Suprapubic skin (tissue), 4 donors: Measurements from ENCODE around the gene TNIK.

Experiments
- EP300 ChIP-seq: sonication (generic); formaldehyde crosslinking; IDR thresholded peaks from one replicate; pipeline ENCODE4 v1.6.1; 2017; ENCODE audit warnings: antibody characterized with exemption
- POLR2A ChIP-seq, 2 donors: fragments of 450-650 bp; IDR thresholded peaks; one replicate each; pipeline ENCODE4 v1.6.1; 2017; ENCODE audit warnings: antibody characterized with exemption in 2 of 2, mild to moderate bottlenecking in 2 of 2, moderate library complexity in 2 of 2
- POLR2AphosphoS5 ChIP-seq, 3 donors: sonication (generic); formaldehyde crosslinking; IDR thresholded peaks; one replicate each; pipeline ENCODE4 v1.6.1; 2017; ENCODE audit warnings: antibody characterized with exemption in 3 of 3
- TF ChIP-seq, protein P1 (sequence below), 2 donors: fragments of 200-600 bp in 1 of 2; fragments of 450-650 bp in 1 of 2; sonication (generic) in 1 of 2; IDR thresholded peaks; one replicate each; pipeline ENCODE4 v1.5.1; 2016 to 2019; ENCODE audit warnings: antibody characterized with exemption in 2 of 2, mild to moderate bottlenecking in 1 of 2, moderate library complexity in 1 of 2

DNA sequence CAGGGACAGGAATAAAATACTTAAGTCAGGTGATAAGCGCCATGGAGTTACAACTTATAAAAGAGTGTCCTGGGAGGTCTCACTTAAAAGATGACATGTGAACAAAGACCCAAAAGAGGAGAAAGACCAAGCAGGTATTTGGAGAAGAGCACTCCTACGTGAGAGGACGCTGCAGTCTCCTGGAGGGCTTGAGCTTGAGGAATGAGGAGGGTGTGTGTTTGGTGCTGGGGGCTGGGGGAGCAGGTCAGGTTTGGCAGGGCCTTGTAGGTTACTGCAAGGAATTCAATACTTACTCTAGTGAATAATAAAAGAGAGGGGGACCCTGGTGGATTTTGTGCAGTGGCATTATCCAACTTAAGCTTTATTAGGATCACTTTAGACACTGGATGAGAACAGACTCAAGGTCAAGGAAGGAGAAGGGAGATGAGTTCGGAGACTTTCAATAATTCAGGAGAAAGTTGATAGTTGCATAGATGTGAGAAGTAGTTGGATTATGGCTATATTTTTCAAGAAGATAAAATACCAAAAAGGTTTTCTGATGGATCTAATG is 32.4 kb downstream of the TNIK start:
- TF ChIP-seq, protein P1, sequence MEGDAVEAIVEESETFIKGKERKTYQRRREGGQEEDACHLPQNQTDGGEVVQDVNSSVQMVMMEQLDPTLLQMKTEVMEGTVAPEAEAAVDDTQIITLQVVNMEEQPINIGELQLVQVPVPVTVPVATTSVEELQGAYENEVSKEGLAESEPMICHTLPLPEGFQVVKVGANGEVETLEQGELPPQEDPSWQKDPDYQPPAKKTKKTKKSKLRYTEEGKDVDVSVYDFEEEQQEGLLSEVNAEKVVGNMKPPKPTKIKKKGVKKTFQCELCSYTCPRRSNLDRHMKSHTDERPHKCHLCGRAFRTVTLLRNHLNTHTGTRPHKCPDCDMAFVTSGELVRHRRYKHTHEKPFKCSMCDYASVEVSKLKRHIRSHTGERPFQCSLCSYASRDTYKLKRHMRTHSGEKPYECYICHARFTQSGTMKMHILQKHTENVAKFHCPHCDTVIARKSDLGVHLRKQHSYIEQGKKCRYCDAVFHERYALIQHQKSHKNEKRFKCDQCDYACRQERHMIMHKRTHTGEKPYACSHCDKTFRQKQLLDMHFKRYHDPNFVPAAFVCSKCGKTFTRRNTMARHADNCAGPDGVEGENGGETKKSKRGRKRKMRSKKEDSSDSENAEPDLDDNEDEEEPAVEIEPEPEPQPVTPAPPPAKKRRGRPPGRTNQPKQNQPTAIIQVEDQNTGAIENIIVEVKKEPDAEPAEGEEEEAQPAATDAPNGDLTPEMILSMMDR (IDR thresholded peaks at IDR 0.05): no peak
- TF ChIP-seq POLR2A (IDR thresholded peaks at IDR 0.05) (no peak), EP300 (no peak), POLR2AphosphoS5 (IDR thresholded peaks at IDR 0.05) (no peak)
